ENCODE measurements around the gene FOXO6. TPM values are rescaled to one million over a fixed set of nuclear protein-coding genes. Genes with fewer than 3 reads are reported as not detected.
A peak's percentile ranks its signal among the peaks of the same experiment; 100 is the strongest.

The FOXO6 gene
- total RNA-seq, 2 donors from 2014 or later: 1.4 to 1.9 TPM

- H3K4me1 ChIP-seq: peaks cover 0 to 12% of the 10 kb centered on the region in 2 donors
- H3K27ac ChIP-seq: no peak overlapping the region
- H3K9me3 ChIP-seq: no peaks in the 10 kb centered on the region
- no peak for TF ChIP-seq CTCF (IDR thresholded peaks at IDR 0.05)
- H3K36me3 ChIP-seq: no peaks in the 10 kb centered on the region
- no peaks in the 10 kb centered on the region for H3K27me3 ChIP-seq
- no peak overlapping the region for H3K4me3 ChIP-seq
- DNase-seq (ENCODE audit: low spot score): no peak
These were observed 33.7 kb upstream of the FOXO6 start for GRCh38 chr1:41327383-41327999.

GRCh38 chr1:41328001-41328615 is 33.1 kb upstream of the FOXO6 start:
- peak; percentile 48 for DNase-seq (ENCODE audit: low spot score)
- no peak for TF ChIP-seq CTCF (IDR thresholded peaks at IDR 0.05)
- Histone ChIP-seq H3K4me1 (peaks cover 0 to 12% of the 10 kb centered on the region in 2 donors), H3K9me3 (no peaks in the 10 kb centered on the region), H3K36me3 (no peaks in the 10 kb centered on the region), H3K4me3 (no peak overlapping the region), H3K27me3 (no peaks in the 10 kb centered on the region), H3K27ac (no peak overlapping the region)

- Histone ChIP-seq H3K9me3 (no peaks in the 10 kb centered on the region), H3K4me3 (no peak overlapping the region), H3K27me3 (no peaks in the 10 kb centered on the region), H3K4me1 (peaks cover 0 to 12% of the 10 kb centered on the region in 2 donors), H3K27ac (no peak overlapping the region), H3K36me3 (no peaks in the 10 kb centered on the region)
- TF ChIP-seq CTCF (IDR thresholded peaks at IDR 0.05): no peak
- DNase-seq (ENCODE audit: low spot score): peak; percentile 42
These were observed 32.2 kb upstream of the FOXO6 start for GRCh38 chr1:41328780-41329640.

- Histone ChIP-seq H3K27ac (no peak overlapping the region), H3K27me3 (no peaks in the 10 kb centered on the region), H3K9me3 (no peaks in the 10 kb centered on the region), H3K4me1 (peaks cover 0 to 12% of the 10 kb centered on the region in 2 donors), H3K4me3 (no peak overlapping the region), H3K36me3 (no peaks in the 10 kb centered on the region)
- TF ChIP-seq CTCF (IDR thresholded peaks at IDR 0.05): no peak
- DNase-seq (ENCODE audit: low spot score): peak; percentile 46
These were observed 31.3 kb upstream of the FOXO6 start for GRCh38 chr1:41329662-41330587.

Data from right atrium auricular region (tissue), 2 donors.